Stimulated activated CD4-positive, alpha-beta T cell treated with anti-CD3 and anti-CD28 coated beads, Interleukin-12 subunit alpha, Interleukin-12 subunit beta, amount 100 ng/mL, for 48 hours (primary cell): ENCODE measurements around the gene GRK5.

Experiments used
- DNase-seq, 3 donors: peaks; one replicate each; pipeline ENCODE4 v3.0.0-alpha.2; 2020; ENCODE audit warnings: low read depth in 2 of 3, low spot score in 1 of 3

GRK5 gene

DNA sequence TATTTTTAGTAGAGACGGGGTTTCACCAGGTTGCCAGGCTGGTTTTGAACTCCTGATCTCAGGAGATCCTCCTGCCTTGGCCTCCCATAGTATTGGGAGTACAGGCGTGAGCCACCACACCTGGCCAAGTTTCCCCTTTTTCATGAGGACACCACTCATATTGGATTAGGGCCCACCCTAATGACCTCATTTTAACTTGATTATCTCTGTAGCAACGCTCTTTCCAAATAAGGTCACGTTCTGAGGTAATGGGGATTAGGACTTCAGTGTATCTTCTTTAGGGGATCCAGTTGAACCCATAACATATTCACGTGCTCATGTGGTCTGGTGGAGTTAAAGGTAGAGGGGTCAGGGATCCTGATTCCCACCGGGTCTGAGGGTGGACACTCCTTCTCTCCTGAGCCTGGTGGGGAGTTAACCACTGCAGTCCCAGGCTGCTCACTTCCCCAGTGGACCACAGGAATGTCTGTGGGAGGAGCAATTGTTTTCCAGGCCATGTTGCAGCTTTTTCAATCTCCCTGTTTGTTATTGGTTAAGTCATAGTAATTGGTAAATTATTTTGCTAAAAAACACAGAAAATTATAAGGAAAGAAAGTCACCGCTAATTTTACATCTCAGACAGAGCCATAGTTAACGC is 130.5 kb downstream of the GRK5 start:
- DNase-seq, result no peak

DNA sequence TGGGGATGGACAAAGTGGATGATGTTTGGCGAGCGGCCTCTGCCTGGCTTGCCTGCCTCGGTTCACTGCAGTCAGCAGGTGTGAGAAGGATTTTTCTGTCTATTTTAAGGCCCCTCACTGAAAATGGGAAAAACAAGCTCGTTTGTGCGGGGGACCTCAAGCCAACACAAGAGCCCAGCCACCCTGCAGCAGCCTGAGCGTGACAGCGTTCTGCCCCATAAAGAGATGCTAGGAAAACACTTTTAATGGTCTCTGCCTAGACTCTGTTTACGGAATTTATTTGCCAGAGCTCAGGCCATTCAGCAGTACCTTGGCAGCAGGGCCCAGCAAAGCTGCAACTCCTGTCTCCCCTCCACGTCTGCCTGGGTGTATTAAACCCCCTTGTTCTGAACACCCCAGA is 131.7 kb downstream of the GRK5 start:
- no peak for DNase-seq

DNA sequence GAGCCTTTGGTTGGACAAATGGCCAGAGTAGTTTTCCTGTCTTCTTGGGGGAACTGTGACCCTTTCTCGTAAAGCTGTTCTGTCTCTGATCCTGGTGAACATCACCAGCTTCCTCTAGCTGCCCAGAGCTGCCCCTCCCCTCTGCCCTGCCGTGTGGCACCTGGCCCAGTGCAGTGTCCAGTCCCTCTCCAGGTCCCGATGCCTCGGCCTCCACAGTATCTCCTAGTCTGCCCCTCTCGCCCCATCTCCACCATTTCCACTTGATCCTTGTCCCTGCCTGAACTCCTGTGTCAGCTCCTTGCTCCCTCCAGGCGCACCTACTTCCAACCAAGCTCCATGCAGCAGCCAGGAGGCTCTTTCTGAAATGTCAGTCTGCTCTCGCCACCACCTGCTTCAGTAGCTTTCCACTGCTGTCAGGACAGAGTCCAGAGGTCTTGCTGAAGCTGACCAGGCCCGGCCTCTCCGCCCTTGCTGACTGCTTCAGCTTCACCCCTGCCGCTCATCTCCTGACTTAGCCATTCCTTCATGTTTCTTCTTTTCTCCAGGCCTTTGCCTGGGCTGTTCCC is 133.6 kb downstream of the GRK5 start:
- DNase-seq, result no peak

DNA sequence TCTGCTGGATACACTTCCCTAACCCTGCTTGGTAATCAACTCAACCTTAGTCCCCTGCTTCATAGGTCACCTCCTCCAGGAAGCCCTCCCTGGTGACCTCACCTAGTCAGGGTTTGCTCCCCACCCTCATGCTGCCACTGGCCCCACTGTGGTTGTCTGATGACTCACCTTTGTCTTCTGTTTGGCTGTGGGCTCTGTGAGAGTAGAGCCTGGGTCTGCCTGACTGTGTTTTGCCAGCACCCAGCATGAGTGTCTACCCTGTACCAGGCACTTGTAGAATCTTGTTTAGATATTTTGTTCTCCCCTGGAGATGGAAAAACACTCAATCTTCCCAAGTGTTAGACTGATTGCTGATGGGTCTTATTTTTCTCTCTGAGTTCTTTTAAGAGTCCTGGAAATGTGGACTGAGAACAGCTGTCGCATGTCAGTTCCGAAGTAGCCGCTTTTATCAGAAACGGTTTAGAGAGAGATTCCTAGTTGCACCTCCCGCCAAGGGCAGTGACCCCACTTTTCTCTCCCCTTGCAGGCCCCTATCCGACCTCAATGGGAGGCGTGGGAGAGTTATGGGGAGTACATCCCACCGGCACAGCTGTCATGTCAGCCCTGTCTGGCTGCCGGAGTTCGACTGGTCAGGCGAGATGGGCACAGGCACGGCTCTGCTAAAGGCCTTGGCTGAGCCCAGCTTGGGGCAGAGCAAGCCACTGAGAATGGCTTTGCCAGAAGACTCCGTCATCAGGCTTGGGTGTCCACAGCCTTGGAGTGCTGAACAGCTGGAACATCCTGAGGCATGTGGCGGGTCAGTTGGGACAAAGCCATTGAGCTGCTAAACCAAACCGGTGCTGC is 134.3 kb downstream of the GRK5 start:
- DNase-seq, result peak; percentile 28 to 39 (median 32)

DNA sequence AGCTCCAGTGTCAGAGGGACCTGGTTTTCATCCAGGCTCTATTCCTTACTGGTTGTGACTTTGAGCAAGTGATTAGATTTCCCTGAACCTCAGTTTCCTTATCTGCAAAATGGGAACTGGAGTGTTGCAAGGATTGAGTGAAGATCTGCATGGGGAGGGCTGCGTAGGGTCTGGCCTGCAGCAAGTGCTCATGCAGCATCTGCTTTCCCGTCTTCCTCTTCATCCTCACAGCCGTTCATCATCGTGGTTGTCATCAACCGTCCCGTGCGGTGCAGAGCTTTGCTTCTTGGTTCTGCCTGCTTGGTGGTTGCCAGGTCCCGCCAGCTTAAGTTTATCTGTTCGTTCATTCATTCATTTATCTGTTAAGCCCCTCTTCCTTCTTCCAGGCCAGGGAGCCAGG is 135.0 kb downstream of the GRK5 start:
- no peak for DNase-seq

DNA sequence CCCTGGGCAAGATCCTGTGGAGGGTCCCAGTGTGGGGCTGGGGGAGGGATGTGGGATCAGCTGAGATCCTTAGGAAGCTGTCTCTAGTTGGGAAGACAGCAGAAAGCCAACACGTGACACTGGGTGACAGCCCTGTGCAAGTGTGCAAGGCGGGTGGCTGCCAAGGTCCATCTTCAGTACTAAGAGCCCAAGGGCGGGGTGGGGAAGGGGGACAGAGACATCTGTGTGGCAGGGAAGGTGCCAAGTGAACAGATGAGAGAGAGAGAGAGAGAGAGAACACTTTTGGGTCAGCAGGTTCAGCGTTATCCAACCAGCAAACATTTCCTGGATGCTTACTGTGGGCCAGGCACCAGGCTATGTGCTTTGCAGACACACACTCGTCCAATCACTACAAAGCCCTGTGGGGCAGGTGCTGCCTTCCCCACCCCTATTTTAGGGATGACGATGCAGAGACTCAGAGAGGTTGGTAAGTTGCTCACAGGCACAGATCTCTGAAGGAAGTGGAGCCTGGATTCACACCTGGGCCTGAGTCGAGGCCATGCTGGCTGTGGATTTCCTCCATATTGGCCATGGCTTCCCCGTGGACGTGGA is 135.7 kb downstream of the GRK5 start:
- no peak for DNase-seq

DNA sequence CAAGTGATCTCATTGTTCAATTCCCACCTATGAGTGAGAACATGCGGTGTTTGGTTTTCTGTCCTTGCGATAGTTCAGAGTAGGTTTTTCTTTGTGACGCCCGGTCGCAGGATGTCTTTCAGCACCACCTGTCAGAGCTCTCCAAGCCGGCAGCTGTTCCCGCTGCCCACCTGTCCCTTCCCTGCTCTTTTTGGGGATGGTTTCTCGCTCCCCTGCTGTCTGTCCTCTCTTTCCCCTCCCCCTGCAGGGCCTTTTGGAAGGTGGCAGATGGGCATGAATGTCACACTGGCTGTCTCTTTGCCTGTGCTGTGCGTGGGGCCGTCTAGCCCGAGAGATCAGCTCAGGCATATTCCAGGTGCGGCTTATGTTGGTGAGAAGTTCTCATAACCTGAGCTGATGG is 137.0 kb downstream of the GRK5 start:
- no peak for DNase-seq

DNA sequence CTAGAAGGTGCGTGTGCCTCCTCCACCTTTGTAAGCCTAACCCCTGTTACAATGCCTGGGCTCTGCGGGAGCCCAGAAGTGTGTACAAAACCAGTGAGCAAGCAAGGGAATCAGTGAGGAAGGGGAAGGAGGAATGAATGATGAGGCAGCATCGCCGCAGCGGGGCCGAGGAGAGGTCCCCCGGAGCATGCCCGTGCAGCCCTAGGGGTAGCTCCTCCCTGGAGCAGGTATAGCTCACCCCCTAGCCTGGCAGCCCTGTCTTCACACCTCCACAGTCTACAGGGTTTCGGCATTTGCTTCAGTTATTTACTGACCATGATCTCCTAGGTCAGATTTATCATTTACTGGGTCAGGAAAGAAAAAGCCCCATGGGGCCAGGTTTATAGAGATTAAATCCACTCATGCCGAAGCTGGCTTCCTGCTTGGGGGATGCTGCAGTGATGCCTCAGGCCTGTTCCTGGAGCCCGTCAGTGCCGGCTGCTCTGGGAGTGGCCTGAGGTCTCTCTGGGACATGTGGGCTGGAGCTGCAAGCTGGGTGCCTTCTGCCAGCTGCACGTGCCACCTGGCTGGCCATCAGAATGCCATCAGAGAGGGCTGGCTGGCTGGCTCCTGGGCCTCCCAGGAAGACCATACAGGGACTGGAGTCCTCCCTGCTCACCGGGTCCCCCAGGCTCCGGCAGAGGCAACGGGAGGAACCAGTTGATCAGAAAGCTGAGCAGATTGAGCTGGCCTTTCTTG is 138.9 kb downstream of the GRK5 start:
- DNase-seq, result no peak

DNA sequence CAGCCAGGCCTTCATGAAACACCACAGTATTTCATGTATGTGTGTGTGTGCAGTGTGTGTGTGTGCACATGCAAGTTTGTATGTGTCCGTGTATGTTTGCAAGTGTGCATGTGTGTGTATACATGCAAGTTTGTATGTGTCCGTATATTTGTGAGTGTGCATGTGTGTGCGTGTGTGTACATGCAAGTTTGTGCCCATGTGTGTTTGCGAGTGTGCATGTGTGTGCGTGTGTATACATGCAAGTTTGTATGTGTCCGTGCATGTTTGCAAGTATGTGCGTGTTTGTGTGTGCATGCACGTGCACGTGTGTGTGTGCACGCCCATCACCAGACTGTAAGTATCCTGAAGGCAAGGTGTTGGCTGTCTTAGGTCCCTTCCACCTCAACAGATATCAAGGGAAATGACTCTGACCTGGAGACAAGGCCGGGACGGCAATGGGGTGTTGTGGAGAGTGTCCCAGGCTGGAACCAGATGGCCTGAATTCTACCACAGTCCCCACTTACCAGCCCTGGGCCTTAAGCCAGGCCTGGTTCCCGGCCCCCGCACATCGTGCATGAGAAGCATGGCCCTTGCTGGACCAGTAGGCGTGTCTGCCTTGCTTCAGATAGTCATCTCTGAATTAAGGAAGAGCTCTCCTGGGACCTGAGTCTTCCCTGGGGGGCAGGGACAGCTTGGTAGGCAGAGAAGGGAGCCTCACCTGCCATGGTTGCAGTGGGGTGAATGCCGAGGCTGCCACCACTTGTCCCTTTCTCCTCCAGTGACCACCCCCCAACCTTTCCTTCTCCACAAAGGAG is 140.0 kb downstream of the GRK5 start:
- no peak for DNase-seq

DNA sequence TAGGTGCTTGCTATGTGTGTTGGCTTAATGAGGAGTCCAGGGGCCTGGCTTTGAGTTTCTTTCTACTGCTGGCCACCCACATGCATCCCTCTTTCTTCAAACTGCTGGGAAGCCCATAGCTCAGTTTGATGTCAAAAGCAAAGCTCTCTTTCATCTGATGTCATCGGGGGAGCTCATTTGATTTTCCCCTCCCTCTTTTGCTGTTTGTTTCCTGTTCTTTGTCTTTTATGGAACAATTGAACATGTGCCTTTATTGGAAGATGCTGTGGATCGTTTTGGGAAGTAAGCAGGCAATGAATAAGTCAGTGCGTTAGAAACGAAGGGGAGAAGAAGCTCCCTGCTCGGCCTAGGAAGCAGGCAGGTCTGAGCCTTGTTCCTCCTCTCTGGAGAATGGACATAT is 140.7 kb downstream of the GRK5 start:
- DNase-seq, result no peak

DNA sequence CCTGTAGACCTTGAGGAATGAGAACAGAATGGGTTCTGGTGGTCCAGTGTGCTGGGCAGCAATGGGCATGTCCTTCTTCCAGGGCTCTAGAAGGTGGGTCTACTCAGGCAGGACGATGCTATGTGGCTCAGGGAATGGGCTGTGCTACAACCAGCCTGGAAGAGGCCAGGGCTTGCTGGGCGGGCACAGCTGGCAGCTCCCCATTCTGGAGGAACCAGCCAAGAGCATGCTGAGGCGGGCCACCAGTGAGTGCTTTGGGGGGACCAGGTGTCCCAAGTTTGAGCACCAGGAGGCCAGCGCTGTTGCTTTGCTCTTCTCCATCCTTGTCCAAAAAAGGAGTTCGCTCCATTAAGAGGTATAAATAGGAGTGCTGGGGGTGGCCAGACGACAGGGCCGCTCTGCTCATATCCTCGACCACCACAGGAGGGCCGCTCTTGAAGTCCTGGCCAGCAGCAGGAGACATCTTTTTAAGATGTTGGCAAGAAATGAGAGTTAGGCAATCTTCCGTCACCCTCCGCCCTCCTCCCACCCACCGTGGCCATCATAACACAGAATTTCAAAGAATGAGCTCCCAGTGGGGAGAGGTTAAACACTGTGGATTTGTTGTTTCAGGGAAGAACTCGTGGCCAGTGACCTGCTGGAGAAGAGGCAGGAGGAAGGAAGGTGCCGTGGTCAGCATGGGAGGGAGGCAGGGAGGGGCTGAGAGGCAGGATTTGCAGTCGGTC is 141.3 kb downstream of the GRK5 start:
- DNase-seq, result no peak

DNA sequence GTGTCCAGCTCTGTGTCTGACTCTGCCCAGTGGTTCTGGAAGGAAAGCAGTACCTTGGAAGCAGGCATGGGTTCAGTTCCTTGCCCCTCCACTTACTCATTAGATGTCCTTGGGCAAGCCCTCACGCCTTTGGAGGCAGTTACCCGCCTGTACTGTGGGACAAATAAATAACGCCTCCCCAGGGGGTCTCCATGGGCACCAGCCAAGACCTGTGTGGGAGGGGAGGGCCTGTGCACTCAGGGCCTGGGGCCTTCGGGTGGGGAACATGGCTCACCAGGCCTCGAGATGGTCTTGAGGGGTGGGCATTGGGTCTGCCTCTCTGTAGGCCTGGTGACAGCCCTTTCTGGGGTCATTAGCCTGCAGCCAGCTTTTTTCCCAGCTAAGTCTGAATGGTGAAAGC is 142.0 kb downstream of the GRK5 start:
- no peak for DNase-seq

DNA sequence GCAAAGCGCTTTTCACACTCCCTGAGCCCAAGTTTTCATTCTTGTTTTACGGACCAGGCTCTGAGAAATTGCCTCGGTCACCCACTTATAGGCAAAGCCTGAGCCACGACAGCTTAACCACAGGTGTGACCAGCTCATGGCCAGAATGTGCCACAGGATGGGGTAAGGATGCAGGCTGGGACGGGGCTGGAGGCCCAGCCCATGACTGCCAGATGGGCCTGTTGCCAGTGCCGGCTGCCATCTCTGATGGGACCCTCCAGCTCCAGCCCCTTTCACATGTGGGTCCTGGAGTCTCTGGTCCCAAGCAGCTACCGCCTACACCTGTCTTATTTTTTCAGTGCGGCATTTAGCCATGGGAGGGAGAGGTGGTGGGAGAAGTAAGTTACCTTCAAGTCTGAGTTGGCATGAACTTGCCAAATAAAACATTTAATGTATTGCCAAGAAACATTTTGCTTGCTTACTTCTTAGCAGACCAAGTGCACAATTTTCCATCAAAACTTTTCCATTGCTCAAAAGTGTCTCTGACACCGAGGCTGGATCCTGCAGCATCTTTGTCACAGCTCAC is 142.6 kb downstream of the GRK5 start:
- DNase-seq, result no peak

DNA sequence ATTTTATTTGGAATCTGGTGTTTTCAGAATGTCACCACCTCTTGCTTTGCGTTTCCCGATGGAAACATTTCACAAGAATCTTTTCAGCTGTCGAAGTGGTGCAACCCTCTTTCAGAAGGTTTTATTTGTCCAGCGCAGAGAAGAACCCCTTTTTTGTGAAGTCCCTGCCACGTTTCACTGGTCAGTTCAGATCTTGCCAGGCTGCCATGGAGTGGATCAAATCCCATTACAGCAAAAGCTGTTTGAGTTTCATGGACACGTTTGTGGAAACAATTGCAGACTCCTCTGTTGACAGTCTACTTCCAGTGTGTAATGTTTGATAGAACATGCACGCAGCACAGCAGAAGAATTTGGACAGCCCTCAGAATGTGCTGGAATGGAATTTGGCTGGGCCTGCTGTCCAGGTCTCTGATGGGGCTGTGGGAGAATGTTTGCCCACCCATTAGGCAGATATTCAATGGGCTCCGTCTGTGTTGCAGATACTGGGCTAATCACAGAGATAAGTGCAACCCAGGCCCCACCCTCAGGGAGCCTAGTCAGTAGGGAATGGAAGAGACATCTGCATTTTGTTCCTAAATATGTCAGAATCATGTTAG is 143.2 kb downstream of the GRK5 start:
- no peak for DNase-seq

DNA sequence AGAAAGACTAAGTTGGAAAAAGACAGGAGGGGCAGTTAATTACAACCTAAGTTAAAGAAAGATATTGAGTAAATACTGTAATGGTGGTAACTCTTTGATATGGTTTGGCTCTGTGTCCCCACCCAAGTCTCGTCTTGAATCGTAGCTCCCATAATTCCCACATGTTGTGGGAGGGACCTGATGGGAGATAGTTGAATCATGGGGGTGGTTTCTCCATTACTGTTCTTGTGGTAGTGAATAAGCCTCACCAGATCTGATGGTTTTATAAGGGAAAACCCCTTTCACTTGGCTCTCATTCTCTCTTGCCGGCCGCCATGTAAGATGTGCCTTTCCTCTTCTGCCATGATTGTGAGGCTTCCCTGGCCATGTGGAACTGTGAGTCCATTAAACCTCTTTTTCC is 143.8 kb downstream of the GRK5 start:
- no peak for DNase-seq

DNA sequence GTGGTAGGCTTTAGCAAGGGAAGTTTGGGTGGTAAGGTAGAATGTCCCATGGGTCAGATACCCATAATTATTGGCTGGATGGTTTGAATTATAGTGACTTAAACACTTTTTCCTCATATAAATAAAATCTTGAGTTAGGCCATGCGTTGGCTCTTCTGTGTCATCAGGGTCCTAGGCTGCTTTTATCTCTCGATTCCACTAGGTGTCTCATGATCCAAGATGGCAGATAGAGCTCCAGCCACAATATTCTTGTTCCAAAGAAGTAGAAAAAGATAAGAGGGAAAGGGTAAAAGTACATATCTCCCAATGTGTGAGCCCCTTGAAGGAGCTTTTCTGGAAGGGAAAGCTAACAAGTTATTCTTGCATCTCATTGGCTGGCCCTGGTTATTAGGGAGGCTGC is 144.7 kb downstream of the GRK5 start:
- no peak for DNase-seq

DNA sequence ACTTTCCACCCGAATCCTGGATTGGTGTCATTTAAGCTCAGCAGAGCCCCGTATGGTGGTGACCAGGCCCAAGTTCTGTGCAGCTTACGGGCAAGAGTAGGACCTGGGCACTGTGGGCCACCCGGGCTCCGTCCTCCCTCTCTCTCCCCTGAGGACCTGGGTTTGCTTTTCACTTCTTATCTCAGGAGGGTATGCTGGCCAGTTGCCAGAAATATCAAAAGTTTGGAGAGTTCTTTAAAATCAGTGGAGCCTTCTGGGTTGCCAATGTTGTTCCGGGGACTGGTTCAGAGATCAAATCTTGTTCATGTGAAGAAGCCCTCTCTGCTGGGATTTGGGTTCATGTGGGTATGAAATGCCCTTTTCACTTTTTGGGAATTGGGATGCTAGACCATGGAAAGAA is 145.4 kb downstream of the GRK5 start:
- DNase-seq, result no peak

DNA sequence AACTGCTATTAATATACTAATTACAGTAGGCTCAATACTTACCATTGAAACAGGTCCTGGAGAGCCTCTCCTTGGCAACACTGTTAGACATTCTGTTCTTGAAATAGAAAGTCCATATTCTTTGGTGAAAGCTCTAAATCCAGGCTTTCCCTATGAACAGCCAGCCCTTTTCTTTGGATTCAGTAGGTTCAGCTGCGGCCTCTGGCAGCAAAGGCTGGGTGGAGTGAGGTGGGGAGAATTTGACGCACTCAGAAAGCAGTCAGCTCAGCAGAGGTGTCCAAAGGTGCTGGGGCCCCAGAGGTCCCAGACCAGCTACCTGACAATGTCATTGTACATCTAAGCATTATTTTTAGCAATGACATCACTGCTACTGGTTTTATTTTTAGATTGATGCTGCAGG is 146.1 kb downstream of the GRK5 start:
- DNase-seq, result no peak

DNA sequence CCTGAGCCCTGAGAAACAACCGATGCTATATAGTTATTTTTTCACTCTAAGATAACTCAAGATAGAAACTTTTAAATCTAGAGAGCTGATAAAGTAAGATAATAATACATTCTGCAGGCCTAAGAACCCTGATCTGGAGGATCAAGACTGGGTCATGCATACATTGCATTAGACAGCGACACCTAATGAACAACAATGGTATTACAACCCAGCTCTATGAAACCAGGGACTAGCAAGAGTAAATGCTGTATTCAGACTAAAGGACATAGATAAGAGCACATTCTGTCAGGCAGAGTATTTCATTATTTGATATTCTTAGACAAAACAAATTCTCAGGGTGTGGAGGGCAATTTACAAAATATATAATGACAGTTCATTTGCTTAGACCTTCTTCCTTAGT is 148.6 kb downstream of the GRK5 start:
- DNase-seq, result peak in 1 of 3 donors; percentile 38
